GM21529 (cell line): ENCODE measurements around the gene AKT1.

Experiments
- ATAC-seq: cut with Tn5 transposase; IDR thresholded peaks from one replicate; pipeline ENCODE4 v1.9.1; 2021; ENCODE audit not compliant: unreplicated experiment

AKT1 gene

GRCh38 chr14:104800015-104800770 lies 4.6 kb upstream of the AKT1 start:
- ATAC-seq, result peak; percentile 47

- ATAC-seq, result no peak
Observed at GRCh38 chr14:104799244-104800014, 3.9 kb upstream of the AKT1 start.

- no peak for ATAC-seq
Observed at GRCh38 chr14:104798300-104799243, 3.0 kb upstream of the AKT1 start.

GRCh38 chr14:104797115-104798044 lies 1.8 kb upstream of the AKT1 start:
- ATAC-seq, result no peak

- no peak for ATAC-seq
Observed at GRCh38 chr14:104796687-104797081, 1.1 kb upstream of the AKT1 start.

- ATAC-seq, result no peak
Observed at GRCh38 chr14:104795781-104796686, 486 bp upstream of the AKT1 start.

GRCh38 chr14:104794631-104794992 lies 936 bp downstream of the AKT1 start:
- no peak for ATAC-seq

- no peak for ATAC-seq
Observed at GRCh38 chr14:104794099-104794498, 1.4 kb downstream of the AKT1 start.

GRCh38 chr14:104793703-104793959 lies 1.9 kb downstream of the AKT1 start:
- ATAC-seq, result no peak

GRCh38 chr14:104792945-104793702 lies 2.4 kb downstream of the AKT1 start:
- ATAC-seq, result no peak

- no peak for ATAC-seq
Observed at GRCh38 chr14:104792101-104792884, 3.3 kb downstream of the AKT1 start.

- no peak for ATAC-seq
Observed at GRCh38 chr14:104791425-104791824, 4.1 kb downstream of the AKT1 start.

- no peak for ATAC-seq
Observed at GRCh38 chr14:104789752-104790743, 5.5 kb downstream of the AKT1 start.

- no peak for ATAC-seq
Observed at GRCh38 chr14:104788873-104789663, 6.5 kb downstream of the AKT1 start.

- ATAC-seq, result no peak
Observed at GRCh38 chr14:104788161-104788818, 7.3 kb downstream of the AKT1 start.

- no peak for ATAC-seq
Observed at GRCh38 chr14:104787736-104788135, 7.8 kb downstream of the AKT1 start.
